ENCODE results near the gene PNMA8C. TPM values are rescaled to one million over a fixed set of nuclear protein-coding genes. Genes with fewer than 3 reads are reported as not detected.

Gene PNMA8C
- total and polyA plus RNA-seq, 2 experiments from 2014 or later = 0.20 to 0.69 TPM

GRCh38 chr19:46385636-46386035, 43.1 kb downstream of the PNMA8C start:
- no peak for DNase-seq (ENCODE audit: low read depth in 1 of 2, low spot score in 1 of 2)
- H3K36me3 ChIP-seq = peaks cover 48% of the 10 kb centered on the region
- H3K4me1 ChIP-seq (ENCODE audit: low read depth) = no peaks in the 10 kb centered on the region
- TF ChIP-seq, protein P1, sequence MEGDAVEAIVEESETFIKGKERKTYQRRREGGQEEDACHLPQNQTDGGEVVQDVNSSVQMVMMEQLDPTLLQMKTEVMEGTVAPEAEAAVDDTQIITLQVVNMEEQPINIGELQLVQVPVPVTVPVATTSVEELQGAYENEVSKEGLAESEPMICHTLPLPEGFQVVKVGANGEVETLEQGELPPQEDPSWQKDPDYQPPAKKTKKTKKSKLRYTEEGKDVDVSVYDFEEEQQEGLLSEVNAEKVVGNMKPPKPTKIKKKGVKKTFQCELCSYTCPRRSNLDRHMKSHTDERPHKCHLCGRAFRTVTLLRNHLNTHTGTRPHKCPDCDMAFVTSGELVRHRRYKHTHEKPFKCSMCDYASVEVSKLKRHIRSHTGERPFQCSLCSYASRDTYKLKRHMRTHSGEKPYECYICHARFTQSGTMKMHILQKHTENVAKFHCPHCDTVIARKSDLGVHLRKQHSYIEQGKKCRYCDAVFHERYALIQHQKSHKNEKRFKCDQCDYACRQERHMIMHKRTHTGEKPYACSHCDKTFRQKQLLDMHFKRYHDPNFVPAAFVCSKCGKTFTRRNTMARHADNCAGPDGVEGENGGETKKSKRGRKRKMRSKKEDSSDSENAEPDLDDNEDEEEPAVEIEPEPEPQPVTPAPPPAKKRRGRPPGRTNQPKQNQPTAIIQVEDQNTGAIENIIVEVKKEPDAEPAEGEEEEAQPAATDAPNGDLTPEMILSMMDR (IDR thresholded peaks at IDR 0.05; ENCODE audit: low read depth, low read length) = no peak
- no peak overlapping the region for H3K4me3 ChIP-seq
- H3K9me3 ChIP-seq (ENCODE audit: low read depth) = no peaks in the 10 kb centered on the region
- H3K27me3 ChIP-seq = no peaks in the 10 kb centered on the region
- H3K27ac ChIP-seq = no peak overlapping the region

GRCh38 chr19:46384396-46384795, 44.3 kb downstream of the PNMA8C start:
- H3K4me3 ChIP-seq = no peak overlapping the region
- H3K4me1 ChIP-seq (ENCODE audit: low read depth) = no peaks in the 10 kb centered on the region
- no peak for DNase-seq (ENCODE audit: low read depth in 1 of 2, low spot score in 1 of 2)
- peaks cover 39% of the 10 kb centered on the region for H3K36me3 ChIP-seq
- TF ChIP-seq, protein P1 (IDR thresholded peaks at IDR 0.05; ENCODE audit: low read depth, low read length) = no peak
- no peak overlapping the region for H3K27ac ChIP-seq
- no peaks in the 10 kb centered on the region for H3K9me3 ChIP-seq (ENCODE audit: low read depth)
- no peaks in the 10 kb centered on the region for H3K27me3 ChIP-seq

DNA sequence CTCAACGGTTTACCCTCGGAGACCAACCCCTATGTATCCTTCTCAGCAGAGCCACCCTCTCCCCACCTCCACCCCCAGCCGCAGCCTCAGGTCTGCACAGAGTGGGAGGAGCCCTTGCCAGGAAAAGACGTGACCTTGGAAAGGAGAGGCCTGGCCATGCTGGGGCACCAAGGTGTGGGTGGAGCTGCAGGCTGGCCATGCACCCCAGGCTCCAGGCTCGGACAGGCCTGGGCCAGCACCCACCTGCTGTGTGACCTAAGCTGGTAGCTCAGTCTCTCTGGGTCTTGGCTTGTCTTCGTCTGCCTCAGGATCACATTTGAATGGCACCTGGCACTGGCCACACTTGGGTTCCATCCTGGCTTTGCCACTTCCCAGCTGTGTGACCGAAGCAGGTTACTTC, 44.9 kb downstream of the PNMA8C start:
- H3K4me1 ChIP-seq (ENCODE audit: low read depth) = no peaks in the 10 kb centered on the region
- DNase-seq (ENCODE audit: low read depth in 1 of 2, low spot score in 1 of 2) = no peak
- TF ChIP-seq, protein P1 (IDR thresholded peaks at IDR 0.05; ENCODE audit: low read depth, low read length) = no peak
- H3K9me3 ChIP-seq (ENCODE audit: low read depth) = no peaks in the 10 kb centered on the region
- peaks cover 37% of the 10 kb centered on the region for H3K36me3 ChIP-seq
- no peaks in the 10 kb centered on the region for H3K27me3 ChIP-seq
- no peak overlapping the region for H3K4me3 ChIP-seq
- no peak overlapping the region for H3K27ac ChIP-seq

DNA sequence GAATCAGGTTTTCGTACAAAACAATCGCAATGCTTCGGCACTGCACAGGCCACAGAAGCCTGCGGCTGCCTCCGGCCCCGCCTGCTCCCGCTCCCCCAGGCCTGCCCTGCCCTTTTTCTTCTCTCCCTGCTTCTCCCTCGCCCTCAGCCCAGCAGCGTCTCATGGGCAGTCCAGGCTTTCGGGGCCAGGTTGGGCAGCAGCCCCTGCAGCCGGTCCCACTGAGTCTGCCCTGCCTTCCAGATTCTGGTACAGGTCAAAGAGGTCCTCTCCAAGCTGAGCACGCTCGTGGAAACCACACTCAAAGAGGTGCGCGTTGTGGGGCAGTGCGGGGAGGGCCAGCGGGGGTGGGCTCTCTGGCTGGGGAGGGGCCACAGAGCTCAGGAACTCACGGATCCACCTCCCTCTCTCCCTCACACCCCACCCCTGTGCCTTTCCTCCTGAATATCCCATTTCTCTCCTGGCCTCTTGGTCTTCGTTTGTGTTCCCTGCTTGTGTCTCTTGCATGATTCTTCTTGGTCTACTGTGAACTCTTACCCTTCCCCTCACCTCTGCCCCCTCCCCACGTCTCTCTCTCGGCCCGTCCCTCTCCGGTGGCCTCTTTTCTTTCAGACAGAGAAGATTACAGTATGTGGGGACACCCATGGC, 45.4 kb downstream of the PNMA8C start:
- no peak overlapping the region for H3K27ac ChIP-seq
- TF ChIP-seq, protein P1 (IDR thresholded peaks at IDR 0.05; ENCODE audit: low read depth, low read length) = no peak
- H3K27me3 ChIP-seq = no peaks in the 10 kb centered on the region
- no peak overlapping the region for H3K4me3 ChIP-seq
- DNase-seq (ENCODE audit: low read depth in 1 of 2, low spot score in 1 of 2) = no peak
- no peaks in the 10 kb centered on the region for H3K9me3 ChIP-seq (ENCODE audit: low read depth)
- peaks cover 31% of the 10 kb centered on the region for H3K36me3 ChIP-seq
- H3K4me1 ChIP-seq (ENCODE audit: low read depth) = peaks cover 4% of the 10 kb centered on the region

- Histone ChIP-seq H3K36me3 (peaks cover 28% of the 10 kb centered on the region), H3K27ac (no peak overlapping the region), H3K27me3 (no peaks in the 10 kb centered on the region), H3K4me1 (ENCODE audit: low read depth) (peaks cover 9% of the 10 kb centered on the region), H3K9me3 (ENCODE audit: low read depth) (no peaks in the 10 kb centered on the region), H3K4me3 (no peak overlapping the region)
- TF ChIP-seq, protein P1 (IDR thresholded peaks at IDR 0.05; ENCODE audit: low read depth, low read length) = no peak
- DNase-seq (ENCODE audit: low read depth in 1 of 2, low spot score in 1 of 2) = no peak
These were observed 46.9 kb downstream of the PNMA8C start for GRCh38 chr19:46381756-46382345.

All from cardiac muscle cell (in vitro differentiated cells and primary cell).